ENCODE data around the gene SRRM2.

Gene SRRM2

GRCh38 chr16:2777231-2777902 lies 24.9 kb downstream of the SRRM2 start, which contains the start of gene ELOB:
TSS of gene ELOB (minus strand) at chr16:2777280. CDS start at chr16:2777239, 41 bp downstream.
- DNase-seq (ENCODE audit: low read depth) = peak; percentile 84

- peak; percentile 23 for DNase-seq (ENCODE audit: low read depth)
These were observed 25.6 kb downstream of the SRRM2 start for GRCh38 chr16:2777903-2778629.

GRCh38 chr16:2778630-2778958 lies 26.2 kb downstream of the SRRM2 start:
- no peak for DNase-seq (ENCODE audit: low read depth)

GRCh38 chr16:2779151-2779920 lies 26.9 kb downstream of the SRRM2 start:
- no peak for DNase-seq (ENCODE audit: low read depth)

- no peak for DNase-seq (ENCODE audit: low read depth)
These were observed 27.8 kb downstream of the SRRM2 start for GRCh38 chr16:2779978-2780898.

GRCh38 chr16:2782583-2783351 lies 30.3 kb downstream of the SRRM2 start:
- no peak for DNase-seq (ENCODE audit: low read depth)

- no peak for DNase-seq (ENCODE audit: low read depth)
These were observed 31.3 kb downstream of the SRRM2 start for GRCh38 chr16:2783581-2784357.

- DNase-seq (ENCODE audit: low read depth) = no peak
These were observed 32.1 kb downstream of the SRRM2 start for GRCh38 chr16:2784358-2785100.

GRCh38 chr16:2785101-2785991 lies 32.9 kb downstream of the SRRM2 start:
- DNase-seq (ENCODE audit: low read depth) = no peak

- DNase-seq (ENCODE audit: low read depth) = no peak
These were observed 33.8 kb downstream of the SRRM2 start for GRCh38 chr16:2786061-2786825.

GRCh38 chr16:2786826-2787151 lies 34.4 kb downstream of the SRRM2 start:
- DNase-seq (ENCODE audit: low read depth) = no peak

- DNase-seq (ENCODE audit: low read depth) = no peak
These were observed 35.0 kb downstream of the SRRM2 start, which contains the start of gene PRSS33 for GRCh38 chr16:2787406-2787805. TSS of gene PRSS33 (minus strand) at chr16:2787560. CDS start at chr16:2786547, 1,013 bp downstream.

- DNase-seq (ENCODE audit: low read depth) = no peak
These were observed 35.5 kb downstream of the SRRM2 start for GRCh38 chr16:2787961-2788360.

- no peak for DNase-seq (ENCODE audit: low read depth)
These were observed 38.2 kb downstream of the SRRM2 start for GRCh38 chr16:2790631-2791030.

- DNase-seq (ENCODE audit: low read depth) = no peak
These were observed 38.7 kb downstream of the SRRM2 start for GRCh38 chr16:2791174-2791573.

- DNase-seq (ENCODE audit: low read depth) = no peak
These were observed 40.5 kb downstream of the SRRM2 start for GRCh38 chr16:2792940-2793339.

GRCh38 chr16:2795395-2796143 lies 43.1 kb downstream of the SRRM2 start:
- DNase-seq (ENCODE audit: low read depth) = no peak

All from EH (cell line).